ENCODE results near the gene TCHHL1. TPM values are rescaled to one million over a fixed set of nuclear protein-coding genes. Genes with fewer than 3 reads are reported as not detected.

The TCHHL1 gene
- total and polyA plus RNA-seq, 8 donors: not detected

GRCh38 chr1:152039886-152040285, 49.0 kb downstream of the TCHHL1 start:
- no peak overlapping the region for H3K4me3 ChIP-seq
- ATAC-seq (no peak), DNase-seq (no peak)
- H3K27me3 ChIP-seq: no peaks in the 10 kb centered on the region
- no peaks in the 10 kb centered on the region for H3K36me3 ChIP-seq
- no peaks in the 10 kb centered on the region for H3K9me3 ChIP-seq
- peaks cover 8 to 46% of the 10 kb centered on the region in 2 donors for H3K4me1 ChIP-seq
- TF ChIP-seq CTCF (IDR thresholded peaks at IDR 0.05): no peak
- intact Hi-C loops (cut with DNase I): no loop called here
- H3K27ac ChIP-seq: peak overlapping the region in 1 of 2 donors; percentile 98

GRCh38 chr1:152039461-152039860, 49.4 kb downstream of the TCHHL1 start:
- no peak for ATAC-seq
- intact Hi-C loops (cut with DNase I): no loop called here
- H3K27ac ChIP-seq: peak overlapping the region in 1 of 2 donors; percentile 98

GRCh38 chr1:152038871-152039270, 50.0 kb downstream of the TCHHL1 start:
- ATAC-seq: no peak
- Histone ChIP-seq H3K4me3 (no peak overlapping the region), H3K4me1 (peaks cover 16 to 56% of the 10 kb centered on the region in 2 donors), H3K27ac (peak overlapping the region; percentile 97 to 98), H3K9me3 (no peaks in the 10 kb centered on the region), H3K27me3 (no peaks in the 10 kb centered on the region), H3K36me3 (peaks cover 0 to 5% of the 10 kb centered on the region in 2 donors)
- intact Hi-C loops (cut with DNase I): no loop called here
- no peak for TF ChIP-seq CTCF (IDR thresholded peaks at IDR 0.05)
- DNase-seq: no peak

More at GRCh38 chr1:152039461-152039860, 49.4 kb downstream of the TCHHL1 start:
- H3K9me3 ChIP-seq: no peaks in the 10 kb centered on the region
- DNase-seq: no peak
- no peaks in the 10 kb centered on the region for H3K36me3 ChIP-seq
- no peak for TF ChIP-seq CTCF (IDR thresholded peaks at IDR 0.05)
- H3K27me3 ChIP-seq: no peaks in the 10 kb centered on the region
- no peak overlapping the region for H3K4me3 ChIP-seq
- peaks cover 10 to 50% of the 10 kb centered on the region in 2 donors for H3K4me1 ChIP-seq

- H3K27ac ChIP-seq: peak within 1 kb of the TSS; percentile 97 to 98
- peak; percentile 91 for ATAC-seq
- TF ChIP-seq CTCF (IDR thresholded peaks at IDR 0.05): no peak
- intact Hi-C loops (cut with DNase I): no loop called here
- peak within 1 kb of the TSS; percentile 65 to 83 for H3K4me3 ChIP-seq
- peak; percentile 71 to 99 (median 92) for DNase-seq
- no peaks in the 10 kb centered on the region for H3K27me3 ChIP-seq
- peaks cover 17 to 79% of the 10 kb centered on the region in 2 donors for H3K4me1 ChIP-seq
- H3K36me3 ChIP-seq: peaks cover 5 to 29% of the 10 kb centered on the region in 2 donors
- no peaks in the 10 kb centered on the region for H3K9me3 ChIP-seq
Measured at GRCh38 chr1:152036267-152037216, 52.3 kb downstream of the TCHHL1 start, which contains the start of gene S100A11. Gene S100A11 (minus strand): TSS chr1:152037004. CDS start chr1:152036915, 89 bp downstream.
